HL-60 (cell line): ENCODE measurements around the gene TBX15.

Experiments
- DNase-seq, 2 experiments: peaks; one replicate each; pipeline ENCODE4 v3.0.0-alpha.2; 2010 to 2020; ENCODE audit warnings: low read depth in 1 of 2, low spot score in 1 of 2
- H3K27ac ChIP-seq: fragments of 250-450 bp; sonication (Bioruptor Pico); replicated peaks from 2 replicates; pipeline ENCODE4 v1.5.1; 2020; ENCODE audit warnings: mild to moderate bottlenecking, moderate library complexity
- H3K27me3 ChIP-seq: fragments of 250-450 bp; sonication (Bioruptor Pico); 2 replicates; pipeline ENCODE4 v1.5.1; 2021; ENCODE audit warnings: mild to moderate bottlenecking, moderate library complexity; ENCODE audit not compliant: insufficient read depth, poor library complexity, severe bottlenecking
- H3K4me3 ChIP-seq: replicated peaks from 2 replicates; pipeline ENCODE4 v1.5.1; 2011; ENCODE audit warnings: mild to moderate bottlenecking, control low read depth, low read length; ENCODE audit not compliant: insufficient read depth
- GABPA ChIP-seq: IDR thresholded peaks from 2 replicates; pipeline ENCODE4 v1.6.1; 2012; ENCODE audit warnings: low read depth
- POLR2AphosphoS5 ChIP-seq: IDR thresholded peaks from 2 replicates; pipeline ENCODE4 v1.6.1; 2012; ENCODE audit warnings: low read depth
- REST ChIP-seq: IDR thresholded peaks from 2 replicates; pipeline ENCODE4 v1.6.1; 2012; ENCODE audit warnings: low read depth; ENCODE audit not compliant: insufficient replicate concordance
- SPI1 ChIP-seq: IDR thresholded peaks from 2 replicates; pipeline ENCODE4 v1.6.1; 2012; ENCODE audit warnings: low read depth, mild to moderate bottlenecking, borderline replicate concordance
- TF ChIP-seq, protein P1 (sequence below): IDR thresholded peaks from one replicate; pipeline ENCODE4 v1.5.1; 2011; ENCODE audit warnings: low read length, control low read depth, inconsistent platforms; ENCODE audit not compliant: insufficient read depth

Gene TBX15

DNA sequence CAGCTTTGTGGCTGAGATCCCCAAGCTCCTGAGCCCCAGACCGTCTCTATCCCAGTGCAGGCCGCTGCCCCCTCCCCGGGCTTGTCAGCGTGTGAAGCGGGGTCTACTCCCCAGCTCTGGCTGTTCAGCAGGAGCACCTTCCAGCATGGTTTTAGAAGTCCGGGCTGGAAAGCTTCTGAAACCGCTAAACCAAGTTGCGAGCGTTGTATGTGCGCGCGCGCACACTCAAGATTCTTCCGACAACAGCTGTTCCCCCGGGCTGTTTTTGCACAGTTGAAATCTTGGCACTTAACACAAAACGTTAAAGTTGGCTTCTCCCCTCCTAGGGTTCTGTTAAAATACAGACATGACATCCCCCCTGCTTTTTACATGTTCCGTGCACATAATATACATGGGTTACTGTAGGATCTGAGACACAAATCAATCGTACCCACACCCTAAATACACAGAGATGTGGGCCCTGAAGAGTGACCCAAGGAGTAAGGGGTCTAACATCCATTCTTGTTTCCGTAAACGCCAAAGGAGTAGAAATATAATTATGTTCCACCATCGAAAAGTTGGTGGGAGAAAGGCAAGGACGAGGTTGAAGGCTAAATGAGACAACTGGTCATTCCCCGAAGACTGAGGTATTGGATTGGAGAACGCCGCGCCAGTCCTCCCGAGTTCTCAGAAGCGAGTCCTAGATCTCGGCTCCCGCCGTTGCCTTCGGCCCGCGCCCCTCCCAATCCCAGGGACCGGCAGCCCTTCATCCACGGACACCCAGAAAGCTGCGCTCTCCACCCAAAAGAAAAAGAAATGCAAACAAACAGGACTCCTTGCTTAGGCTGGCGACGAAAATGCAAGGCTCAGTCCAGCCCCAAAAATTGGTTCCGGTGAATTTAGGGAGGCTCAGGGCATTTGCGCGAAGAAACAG, 1.3 kb downstream of the TBX15 start:
- Histone ChIP-seq H3K4me3 (no peak overlapping the region), H3K27ac (no peak overlapping the region), H3K27me3 (peaks cover 96% of the 10 kb centered on the region)
- DNase-seq, result no peak
- TF ChIP-seq, protein P1, sequence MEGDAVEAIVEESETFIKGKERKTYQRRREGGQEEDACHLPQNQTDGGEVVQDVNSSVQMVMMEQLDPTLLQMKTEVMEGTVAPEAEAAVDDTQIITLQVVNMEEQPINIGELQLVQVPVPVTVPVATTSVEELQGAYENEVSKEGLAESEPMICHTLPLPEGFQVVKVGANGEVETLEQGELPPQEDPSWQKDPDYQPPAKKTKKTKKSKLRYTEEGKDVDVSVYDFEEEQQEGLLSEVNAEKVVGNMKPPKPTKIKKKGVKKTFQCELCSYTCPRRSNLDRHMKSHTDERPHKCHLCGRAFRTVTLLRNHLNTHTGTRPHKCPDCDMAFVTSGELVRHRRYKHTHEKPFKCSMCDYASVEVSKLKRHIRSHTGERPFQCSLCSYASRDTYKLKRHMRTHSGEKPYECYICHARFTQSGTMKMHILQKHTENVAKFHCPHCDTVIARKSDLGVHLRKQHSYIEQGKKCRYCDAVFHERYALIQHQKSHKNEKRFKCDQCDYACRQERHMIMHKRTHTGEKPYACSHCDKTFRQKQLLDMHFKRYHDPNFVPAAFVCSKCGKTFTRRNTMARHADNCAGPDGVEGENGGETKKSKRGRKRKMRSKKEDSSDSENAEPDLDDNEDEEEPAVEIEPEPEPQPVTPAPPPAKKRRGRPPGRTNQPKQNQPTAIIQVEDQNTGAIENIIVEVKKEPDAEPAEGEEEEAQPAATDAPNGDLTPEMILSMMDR, result no peak
- TF ChIP-seq REST (no peak), POLR2AphosphoS5 (no peak), SPI1 (no peak), GABPA (no peak)

- Histone ChIP-seq H3K4me3 (no peak overlapping the region), H3K27ac (no peak overlapping the region), H3K27me3 (peaks cover 93% of the 10 kb centered on the region)
- no peak for DNase-seq
- no peak for TF ChIP-seq POLR2AphosphoS5
Measured at GRCh38 chr1:118985640-118986554, 2.2 kb downstream of the TBX15 start.

- H3K4me3 ChIP-seq, result no peak overlapping the region
- no peak overlapping the region for H3K27ac ChIP-seq
- DNase-seq, result no peak
- H3K27me3 ChIP-seq, result peaks cover 88% of the 10 kb centered on the region
- TF ChIP-seq SPI1 (no peak), GABPA (no peak), REST (no peak), POLR2AphosphoS5 (no peak)
- TF ChIP-seq, protein P1, result no peak
Measured at GRCh38 chr1:118984722-118985639, 3.2 kb downstream of the TBX15 start.
